Endothelial cell (in vitro differentiated cells): ENCODE measurements around the gene CWC22. TPM values are rescaled to one million over a fixed set of nuclear protein-coding genes. Genes with fewer than 3 reads are reported as not detected.

Experiments
- DNase-seq: peaks from one replicate; pipeline ENCODE4 v3.0.0; 2021; ENCODE audit warnings: low spot score
- H3K27ac Mint-ChIP-seq: one replicate; pipeline ENCODE4 v1.8.0; 2021; ENCODE audit warnings: mixed read lengths, inconsistent platforms; ENCODE audit not compliant: unreplicated experiment
- H3K27me3 Mint-ChIP-seq: one replicate; pipeline ENCODE4 v1.8.0; 2021; ENCODE audit warnings: mild to moderate bottlenecking, moderate library complexity, mixed read lengths, inconsistent platforms; ENCODE audit not compliant: unreplicated experiment
- H3K36me3 Mint-ChIP-seq: one replicate; pipeline ENCODE4 v1.8.0; 2021; ENCODE audit warnings: mild to moderate bottlenecking, low read depth, mixed read lengths, inconsistent platforms; ENCODE audit not compliant: unreplicated experiment
- H3K4me1 Mint-ChIP-seq: one replicate; pipeline ENCODE4 v1.8.0; 2021; ENCODE audit warnings: mild to moderate bottlenecking, mixed read lengths, inconsistent platforms; ENCODE audit not compliant: unreplicated experiment
- H3K4me3 Mint-ChIP-seq: one replicate; pipeline ENCODE4 v1.8.0; 2021; ENCODE audit warnings: mild to moderate bottlenecking, mixed read lengths, inconsistent platforms; ENCODE audit not compliant: unreplicated experiment
- H3K9me3 Mint-ChIP-seq: one replicate; pipeline ENCODE4 v1.8.0; 2021; ENCODE audit warnings: mixed read lengths, inconsistent platforms; ENCODE audit not compliant: unreplicated experiment
- CTCF ChIP-seq: fragments of 200-600 bp; sonication (generic); IDR thresholded peaks from one replicate; pipeline ENCODE4 v1.5.0; 2021; ENCODE audit warnings: antibody characterized with exemption; ENCODE audit not compliant: unreplicated experiment
- total RNA-seq: library from RNA; stranded (reverse); fragmentation: NEBNext Ultra II Directional; extraction: Animal tissue kit (Norgen Biotek cat#: 25700); gene quantifications from one replicate; pipeline ENCODE4 v1.2.1, GENCODE V29; 2021; ENCODE audit not compliant: unreplicated experiment

The CWC22 gene
- total RNA-seq, 1 donor from 2014 or later, result 16.9 TPM

- no peak for DNase-seq
- Mint-ChIP-seq H3K27ac (no peak overlapping the region), H3K9me3 (no peaks in the 10 kb centered on the region), H3K27me3 (no peaks in the 10 kb centered on the region), H3K36me3 (peaks cover 8% of the 10 kb centered on the region), H3K4me3 (no peak overlapping the region), H3K4me1 (no peaks in the 10 kb centered on the region)
- no peak for TF ChIP-seq CTCF
These were observed 59.0 kb downstream of the CWC22 start for GRCh38 chr2:179948058-179948457.

- DNase-seq, result no peak
- Mint-ChIP-seq H3K4me3 (no peak overlapping the region), H3K9me3 (no peaks in the 10 kb centered on the region), H3K27me3 (no peaks in the 10 kb centered on the region), H3K27ac (no peak overlapping the region), H3K4me1 (no peaks in the 10 kb centered on the region), H3K36me3 (peaks cover 8% of the 10 kb centered on the region)
- TF ChIP-seq CTCF, result no peak
These were observed 60.1 kb downstream of the CWC22 start for GRCh38 chr2:179946810-179947615.

- H3K27me3 Mint-ChIP-seq, result no peaks in the 10 kb centered on the region
- no peaks in the 10 kb centered on the region for H3K9me3 Mint-ChIP-seq
- peaks cover 3% of the 10 kb centered on the region for H3K36me3 Mint-ChIP-seq
- no peak for DNase-seq
- TF ChIP-seq CTCF, result no peak
- no peak overlapping the region for H3K4me3 Mint-ChIP-seq
- no peak overlapping the region for H3K27ac Mint-ChIP-seq
- H3K4me1 Mint-ChIP-seq, result no peaks in the 10 kb centered on the region
These were observed 60.8 kb downstream of the CWC22 start for GRCh38 chr2:179946346-179946745.

GRCh38 chr2:179939259-179939658 is 67.8 kb downstream of the CWC22 start:
- no peak overlapping the region for H3K4me3 Mint-ChIP-seq
- no peak for DNase-seq
- no peaks in the 10 kb centered on the region for H3K36me3 Mint-ChIP-seq
- no peaks in the 10 kb centered on the region for H3K9me3 Mint-ChIP-seq
- TF ChIP-seq CTCF, result no peak
- peaks cover 2% of the 10 kb centered on the region for H3K27me3 Mint-ChIP-seq
- H3K27ac Mint-ChIP-seq, result no peak overlapping the region
- H3K4me1 Mint-ChIP-seq, result peaks cover 6% of the 10 kb centered on the region

- Mint-ChIP-seq H3K4me1 (peaks cover 6% of the 10 kb centered on the region), H3K4me3 (no peak overlapping the region), H3K27ac (no peak overlapping the region), H3K27me3 (peaks cover 3% of the 10 kb centered on the region), H3K36me3 (no peaks in the 10 kb centered on the region), H3K9me3 (no peaks in the 10 kb centered on the region)
- DNase-seq, result no peak
- TF ChIP-seq CTCF, result no peak
These were observed 69.1 kb downstream of the CWC22 start for GRCh38 chr2:179938026-179938425.
